ENCODE results near the gene EEF1B2. TPM values are rescaled to one million over a fixed set of nuclear protein-coding genes. Genes with fewer than 3 reads are reported as not detected.
"Not testable (repeated sequence)": the region's sequence is repeated elsewhere in the genome, so short reads cannot be mapped to it uniquely, and the experiment has no call there.

EEF1B2 gene
- total RNA-seq, 2 donors from 2014 or later, result 467 to 557 TPM

DNA sequence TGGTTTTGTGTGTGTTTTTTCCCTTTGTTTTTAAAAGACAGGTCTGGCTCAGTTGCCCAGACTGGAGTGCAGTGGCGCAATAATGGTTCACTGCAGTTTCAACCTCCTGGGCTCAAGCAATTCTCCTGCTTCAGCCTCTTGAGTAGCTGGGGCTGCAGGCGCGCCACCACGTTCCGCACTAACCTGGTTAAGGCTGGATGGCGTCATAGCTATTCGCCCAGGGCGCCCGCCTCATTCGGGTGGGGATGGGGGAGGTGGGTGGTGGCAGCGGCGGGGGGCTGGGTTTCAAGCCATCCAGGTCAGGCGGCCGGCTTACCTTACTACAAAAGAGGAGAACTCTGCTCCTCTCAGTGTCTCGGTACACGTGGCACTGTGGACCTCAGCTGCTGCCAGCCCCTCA is 42.8 kb downstream of the EEF1B2 start:
- H3K4me3 ChIP-seq, result no peak overlapping the region
- no peak for DNase-seq
- H3K4me1 ChIP-seq, result no peaks in the 10 kb centered on the region
- intact Hi-C loops (cut with DNase I), result no loop called here
- TF ChIP-seq, protein P1, sequence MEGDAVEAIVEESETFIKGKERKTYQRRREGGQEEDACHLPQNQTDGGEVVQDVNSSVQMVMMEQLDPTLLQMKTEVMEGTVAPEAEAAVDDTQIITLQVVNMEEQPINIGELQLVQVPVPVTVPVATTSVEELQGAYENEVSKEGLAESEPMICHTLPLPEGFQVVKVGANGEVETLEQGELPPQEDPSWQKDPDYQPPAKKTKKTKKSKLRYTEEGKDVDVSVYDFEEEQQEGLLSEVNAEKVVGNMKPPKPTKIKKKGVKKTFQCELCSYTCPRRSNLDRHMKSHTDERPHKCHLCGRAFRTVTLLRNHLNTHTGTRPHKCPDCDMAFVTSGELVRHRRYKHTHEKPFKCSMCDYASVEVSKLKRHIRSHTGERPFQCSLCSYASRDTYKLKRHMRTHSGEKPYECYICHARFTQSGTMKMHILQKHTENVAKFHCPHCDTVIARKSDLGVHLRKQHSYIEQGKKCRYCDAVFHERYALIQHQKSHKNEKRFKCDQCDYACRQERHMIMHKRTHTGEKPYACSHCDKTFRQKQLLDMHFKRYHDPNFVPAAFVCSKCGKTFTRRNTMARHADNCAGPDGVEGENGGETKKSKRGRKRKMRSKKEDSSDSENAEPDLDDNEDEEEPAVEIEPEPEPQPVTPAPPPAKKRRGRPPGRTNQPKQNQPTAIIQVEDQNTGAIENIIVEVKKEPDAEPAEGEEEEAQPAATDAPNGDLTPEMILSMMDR (IDR thresholded peaks at IDR 0.05), result no peak
- no peak overlapping the region for H3K9ac ChIP-seq (ENCODE audit: low read depth in 2 of 2, low read length in 2 of 2)
- no peaks in the 10 kb centered on the region for H3K27me3 ChIP-seq
- H3K9me3 ChIP-seq, result no peaks in the 10 kb centered on the region
- H3K27ac ChIP-seq, result no peak overlapping the region
- H3K36me3 ChIP-seq, result no peaks in the 10 kb centered on the region

DNA sequence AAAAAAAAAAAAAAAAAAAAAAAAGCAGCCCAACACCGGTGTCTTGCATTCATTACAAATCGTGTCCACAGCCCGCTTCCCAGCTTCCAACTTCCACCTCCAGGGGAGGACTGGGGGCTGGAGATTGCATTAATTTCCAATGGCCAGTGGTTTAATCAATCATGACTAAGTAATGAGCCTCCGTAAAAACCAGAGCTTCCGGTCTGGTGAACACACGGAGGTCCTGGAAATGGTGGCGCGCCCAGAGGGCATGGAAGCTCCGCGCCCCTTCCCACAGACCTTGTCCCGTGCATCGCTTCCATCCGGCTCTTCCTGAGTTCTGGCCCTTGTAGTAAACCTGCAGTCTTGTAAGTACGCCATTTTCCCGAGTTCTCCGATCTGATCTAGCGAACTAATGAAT is 43.6 kb downstream of the EEF1B2 start:
- intact Hi-C loops (cut with DNase I), result no loop called here
- Histone ChIP-seq H3K9ac (ENCODE audit: low read depth in 2 of 2, low read length in 2 of 2) (no peak overlapping the region), H3K27ac (no peak overlapping the region), H3K36me3 (no peaks in the 10 kb centered on the region), H3K4me1 (no peaks in the 10 kb centered on the region), H3K27me3 (no peaks in the 10 kb centered on the region), H3K9me3 (no peaks in the 10 kb centered on the region), H3K4me3 (no peak overlapping the region)
- DNase-seq, result no peak
- TF ChIP-seq, protein P1 (IDR thresholded peaks at IDR 0.05), result no peak

DNA sequence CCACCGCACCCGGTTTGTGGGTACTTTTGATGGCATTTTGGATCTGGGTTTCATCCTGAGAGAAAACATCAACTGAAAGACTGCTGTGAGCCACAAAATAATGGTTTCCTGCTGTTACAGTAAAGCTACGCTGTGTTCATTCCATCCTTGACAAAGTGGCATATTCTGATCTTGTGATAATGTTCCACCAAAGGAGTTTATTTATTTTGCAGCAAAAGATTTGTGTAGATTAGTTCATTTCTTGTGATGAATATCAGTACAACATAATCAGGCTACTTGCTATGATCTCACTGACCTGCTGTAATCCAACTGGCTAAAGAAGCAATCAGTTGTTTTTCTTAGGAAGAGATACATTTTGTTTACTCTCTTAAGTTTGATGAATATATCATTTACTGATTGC is 45.0 kb downstream of the EEF1B2 start:
- Histone ChIP-seq H3K27ac (no peak overlapping the region), H3K36me3 (no peaks in the 10 kb centered on the region), H3K4me1 (no peaks in the 10 kb centered on the region), H3K4me3 (no peak overlapping the region), H3K9ac (ENCODE audit: low read depth in 2 of 2, low read length in 2 of 2) (no peak overlapping the region), H3K27me3 (no peaks in the 10 kb centered on the region), H3K9me3 (no peaks in the 10 kb centered on the region)
- TF ChIP-seq, protein P1 (IDR thresholded peaks at IDR 0.05), result no peak
- DNase-seq, result no peak
- intact Hi-C loops (cut with DNase I), result no loop called here

DNA sequence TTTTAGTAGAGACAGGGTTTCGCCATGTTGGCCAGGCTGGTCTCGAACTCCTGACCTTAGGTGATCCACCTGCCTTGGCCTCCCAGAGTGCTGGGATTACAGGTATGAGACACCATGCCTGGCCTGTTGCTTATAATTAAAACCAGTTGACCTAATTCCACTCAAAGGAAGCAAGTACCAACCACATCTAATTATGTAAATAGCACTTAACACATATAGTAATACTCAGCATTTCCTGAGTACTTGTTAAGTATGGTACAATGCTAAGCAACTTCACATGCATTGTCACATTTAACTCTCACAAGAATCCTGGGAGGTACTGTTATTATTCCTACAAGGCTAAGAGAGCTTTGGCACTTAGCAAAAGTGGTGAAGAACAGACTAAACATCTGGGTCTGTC is 47.6 kb downstream of the EEF1B2 start:
- H3K36me3 ChIP-seq; H3K4me1 ChIP-seq; H3K27ac ChIP-seq; H3K4me3 ChIP-seq; intact Hi-C loops (cut with DNase I); DNase-seq; H3K9ac ChIP-seq (ENCODE audit: low read depth in 2 of 2, low read length in 2 of 2); H3K9me3 ChIP-seq; H3K27me3 ChIP-seq: not testable (repeated sequence)

DNA sequence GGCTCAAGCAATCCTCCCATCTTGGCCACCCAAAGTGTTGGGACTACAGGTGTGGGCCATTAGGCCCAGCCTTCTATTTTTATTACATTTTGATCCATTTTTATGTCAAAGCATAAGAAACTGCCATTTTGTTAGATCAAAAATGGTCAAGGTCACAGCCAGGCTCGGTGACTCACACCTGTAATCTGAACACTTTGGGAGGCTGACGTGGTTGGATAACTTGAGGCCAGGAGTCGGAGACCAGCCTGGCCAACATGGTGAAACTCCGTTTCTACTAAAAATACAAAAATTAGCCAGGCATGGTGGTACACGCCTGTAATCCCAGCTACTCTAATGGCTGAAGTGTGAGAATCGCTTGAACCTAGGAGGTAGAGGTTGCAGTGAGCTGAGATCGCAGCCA is 49.2 kb downstream of the EEF1B2 start:
- H3K27ac ChIP-seq, result no peak overlapping the region
- intact Hi-C loops (cut with DNase I), result no loop called here
- H3K36me3 ChIP-seq, result no peaks in the 10 kb centered on the region
- H3K9ac ChIP-seq (ENCODE audit: low read depth in 2 of 2, low read length in 2 of 2), result no peak overlapping the region
- no peak overlapping the region for H3K4me3 ChIP-seq
- TF ChIP-seq, protein P1 (IDR thresholded peaks at IDR 0.05), result no peak
- DNase-seq, result no peak
- H3K27me3 ChIP-seq, result no peaks in the 10 kb centered on the region
- no peaks in the 10 kb centered on the region for H3K4me1 ChIP-seq
- H3K9me3 ChIP-seq, result no peaks in the 10 kb centered on the region

DNA sequence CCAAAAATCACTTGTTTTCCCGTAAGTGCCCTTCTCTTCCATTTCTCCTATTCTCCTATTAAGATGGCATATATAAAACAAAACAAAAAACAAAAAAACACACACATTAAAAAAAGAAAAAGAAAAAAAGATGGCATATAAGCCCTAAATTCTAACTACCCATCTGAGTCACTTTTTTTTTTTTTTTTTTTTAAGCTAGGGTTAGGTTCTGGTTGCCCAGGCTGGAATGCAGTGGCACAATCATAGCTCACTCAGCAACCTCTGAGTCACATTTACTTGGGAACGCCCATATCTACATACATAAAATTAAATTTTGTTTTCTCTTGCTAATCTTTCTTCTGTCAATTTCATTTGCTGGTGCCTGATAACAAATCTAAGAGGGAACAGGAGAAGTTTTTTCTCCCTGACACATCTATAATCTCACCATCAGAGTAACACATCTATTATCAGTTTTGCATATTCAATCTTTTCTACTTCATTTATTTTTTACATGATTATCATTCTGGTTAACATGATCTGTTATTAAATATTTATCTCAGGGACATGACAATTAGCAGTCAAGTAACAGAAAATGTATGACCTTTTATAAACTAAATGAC is 52.1 kb downstream of the EEF1B2 start:
- TF ChIP-seq, protein P1 (IDR thresholded peaks at IDR 0.05), result no peak
- Histone ChIP-seq H3K36me3 (no peaks in the 10 kb centered on the region), H3K27ac (no peak overlapping the region), H3K4me3 (no peak overlapping the region), H3K4me1 (no peaks in the 10 kb centered on the region), H3K27me3 (no peaks in the 10 kb centered on the region), H3K9ac (ENCODE audit: low read depth in 2 of 2, low read length in 2 of 2) (no peak overlapping the region), H3K9me3 (no peaks in the 10 kb centered on the region)
- no peak for DNase-seq
- intact Hi-C loops (cut with DNase I), result no loop called here

Other genes starting within 250 kb of the EEF1B2 start
- 10 to 100 TPM; 20.2 to 29.9 TPM for gene INO80D, start 73.7 kb upstream of the EEF1B2 start, total RNA-seq
- gene NDUFS1, start 451 bp upstream of the EEF1B2 start, total RNA-seq, result 100 to 1,000 TPM; 143 to 200 TPM
- 1 to 10 TPM; 1.7 to 5.8 TPM for gene ZDBF2, start 114.8 kb downstream of the EEF1B2 start, total RNA-seq

Measured in colonic mucosa (tissue), 4 donors.